ENCODE measurements around the gene MXRA8.

MXRA8 gene

DNA sequence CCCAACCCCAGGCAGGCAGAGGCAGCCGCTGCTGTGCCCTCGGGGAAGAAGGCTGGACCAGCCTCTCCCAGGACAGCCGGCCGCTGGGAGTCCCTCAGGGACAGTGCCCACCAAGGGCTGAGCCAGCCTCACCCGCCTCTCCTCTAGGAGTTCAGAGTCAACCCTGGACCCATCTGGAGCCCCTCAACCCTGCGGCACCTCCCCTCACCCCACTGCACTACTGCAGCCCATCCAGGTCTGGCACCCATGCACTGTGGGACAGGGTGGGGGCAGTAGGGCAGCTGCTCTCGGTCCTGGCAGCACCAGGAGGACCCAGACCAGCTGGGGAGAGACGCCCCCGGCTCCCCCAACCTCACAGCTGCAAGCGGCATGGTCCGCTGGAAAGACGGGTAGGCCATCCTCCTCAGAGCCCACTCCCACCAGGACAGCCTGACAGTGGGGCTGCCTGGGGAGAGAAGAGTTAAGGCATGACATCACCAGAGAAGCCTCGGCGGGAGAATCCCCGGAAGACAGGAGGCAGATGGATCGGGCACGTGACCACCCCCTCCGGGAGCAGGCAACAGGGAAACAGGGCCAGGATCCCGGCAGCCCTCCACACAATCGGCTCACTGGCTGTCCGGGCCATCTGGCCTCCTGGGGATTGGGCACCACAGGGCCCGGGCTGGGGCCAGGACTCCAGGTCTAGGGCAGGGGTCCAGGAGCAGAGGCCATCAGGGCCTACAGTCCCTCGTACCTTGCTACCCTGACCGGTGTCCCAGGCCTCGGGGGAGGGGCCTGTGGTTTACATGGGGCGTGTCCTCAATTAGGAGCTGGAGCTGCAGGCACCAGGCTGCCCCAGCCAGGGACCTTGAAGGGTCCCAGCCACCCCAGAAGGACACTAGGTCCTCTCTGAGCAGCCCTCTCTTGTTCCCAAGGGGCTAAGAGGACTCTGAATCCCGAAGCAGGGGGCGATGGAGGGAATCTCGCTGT, 53.7 kb downstream of the MXRA8 start:
- H3K27ac ChIP-seq (ENCODE audit: low read depth, low read length): peak overlapping the region; percentile 55
- H4K20me1 ChIP-seq (ENCODE audit: control insufficient read depth, insufficient read depth, low read depth, low read length): no peaks in the 10 kb centered on the region

GRCh38 chr1:1303736-1304135, 54.6 kb downstream of the MXRA8 start:
- no peak overlapping the region for H3K27ac ChIP-seq (ENCODE audit: low read depth, low read length)
- H3F3A ChIP-seq (ENCODE audit: control insufficient read depth, insufficient read depth): no peaks in the 10 kb centered on the region
- no peak for TF ChIP-seq EZH2phosphoT487 (IDR thresholded peaks at IDR 0.05; ENCODE audit: borderline replicate concordance, low read length)
- TF ChIP-seq, protein P1, sequence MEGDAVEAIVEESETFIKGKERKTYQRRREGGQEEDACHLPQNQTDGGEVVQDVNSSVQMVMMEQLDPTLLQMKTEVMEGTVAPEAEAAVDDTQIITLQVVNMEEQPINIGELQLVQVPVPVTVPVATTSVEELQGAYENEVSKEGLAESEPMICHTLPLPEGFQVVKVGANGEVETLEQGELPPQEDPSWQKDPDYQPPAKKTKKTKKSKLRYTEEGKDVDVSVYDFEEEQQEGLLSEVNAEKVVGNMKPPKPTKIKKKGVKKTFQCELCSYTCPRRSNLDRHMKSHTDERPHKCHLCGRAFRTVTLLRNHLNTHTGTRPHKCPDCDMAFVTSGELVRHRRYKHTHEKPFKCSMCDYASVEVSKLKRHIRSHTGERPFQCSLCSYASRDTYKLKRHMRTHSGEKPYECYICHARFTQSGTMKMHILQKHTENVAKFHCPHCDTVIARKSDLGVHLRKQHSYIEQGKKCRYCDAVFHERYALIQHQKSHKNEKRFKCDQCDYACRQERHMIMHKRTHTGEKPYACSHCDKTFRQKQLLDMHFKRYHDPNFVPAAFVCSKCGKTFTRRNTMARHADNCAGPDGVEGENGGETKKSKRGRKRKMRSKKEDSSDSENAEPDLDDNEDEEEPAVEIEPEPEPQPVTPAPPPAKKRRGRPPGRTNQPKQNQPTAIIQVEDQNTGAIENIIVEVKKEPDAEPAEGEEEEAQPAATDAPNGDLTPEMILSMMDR (IDR thresholded peaks at IDR 0.05; ENCODE audit: low read depth, low read length, poor library complexity, severe bottlenecking): no peak
- no peaks in the 10 kb centered on the region for H3K27me3 ChIP-seq (ENCODE audit: control insufficient read depth, low read length)
- no peak overlapping the region for H3K4me3 ChIP-seq (ENCODE audit: low read length)
- peaks cover 22% of the 10 kb centered on the region for H3K79me2 ChIP-seq (ENCODE audit: control insufficient read depth, low read length)
- H3K4me1 ChIP-seq (ENCODE audit: control insufficient read depth, low read length): peaks cover 27% of the 10 kb centered on the region
- H3K4me2 ChIP-seq (ENCODE audit: low read length): no peak overlapping the region
- no peaks in the 10 kb centered on the region for H3K36me3 ChIP-seq (ENCODE audit: control insufficient read depth, low read length)
- H3K9me3 ChIP-seq (ENCODE audit: control insufficient read depth, insufficient read depth, low read length): no peaks in the 10 kb centered on the region
- no peaks in the 10 kb centered on the region for H3K9me2 ChIP-seq (replicated peaks; ENCODE audit: control insufficient read depth, low read length)
- no peaks in the 10 kb centered on the region for H4K20me1 ChIP-seq (ENCODE audit: control insufficient read depth, insufficient read depth, low read depth, low read length)

More for the DNA sequence above, 53.7 kb downstream of the MXRA8 start:
- H3F3A ChIP-seq (ENCODE audit: control insufficient read depth, insufficient read depth): no peaks in the 10 kb centered on the region
- peaks cover 31% of the 10 kb centered on the region for H3K4me1 ChIP-seq (ENCODE audit: control insufficient read depth, low read length)
- H3K36me3 ChIP-seq (ENCODE audit: control insufficient read depth, low read length): peaks cover 4% of the 10 kb centered on the region
- no peaks in the 10 kb centered on the region for H3K9me3 ChIP-seq (ENCODE audit: control insufficient read depth, insufficient read depth, low read length)
- TF ChIP-seq, protein P1 (IDR thresholded peaks at IDR 0.05; ENCODE audit: low read depth, low read length, poor library complexity, severe bottlenecking): no peak
- no peak for TF ChIP-seq EZH2phosphoT487 (IDR thresholded peaks at IDR 0.05; ENCODE audit: borderline replicate concordance, low read length)
- peaks cover 31% of the 10 kb centered on the region for H3K79me2 ChIP-seq (ENCODE audit: control insufficient read depth, low read length)
- no peaks in the 10 kb centered on the region for H3K9me2 ChIP-seq (replicated peaks; ENCODE audit: control insufficient read depth, low read length)
- H3K4me2 ChIP-seq (ENCODE audit: low read length): peak overlapping the region; percentile 84
- H3K4me3 ChIP-seq (ENCODE audit: low read length): peak overlapping the region; percentile 79
- no peaks in the 10 kb centered on the region for H3K27me3 ChIP-seq (ENCODE audit: control insufficient read depth, low read length)

DNA sequence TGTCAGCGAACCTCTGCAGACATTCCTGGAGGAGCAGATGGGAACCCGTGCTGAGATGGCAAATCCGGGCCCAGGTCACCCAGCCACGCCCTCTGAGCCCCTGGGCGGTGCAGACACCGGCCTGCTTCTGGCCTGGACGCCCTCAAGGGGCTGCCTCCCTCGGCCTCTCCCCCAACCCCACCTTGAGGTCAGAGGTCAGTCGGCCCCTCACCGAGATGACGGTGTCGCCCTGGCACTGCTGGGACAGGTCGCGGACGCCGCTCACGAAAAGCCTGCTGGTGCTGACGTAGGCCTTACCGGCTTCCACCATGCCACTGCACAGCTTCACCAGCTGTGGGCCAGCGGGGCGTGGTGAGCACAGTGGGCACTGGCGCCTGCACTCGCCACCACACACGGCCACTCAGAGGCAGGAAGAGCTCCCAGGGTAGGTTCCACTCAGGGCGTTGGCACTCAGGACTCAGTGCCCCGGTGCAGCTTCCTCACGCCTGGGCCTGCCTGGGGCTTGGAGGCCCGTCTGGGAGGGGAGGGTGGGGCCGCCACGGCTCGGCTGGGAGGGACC, 55.3 kb downstream of the MXRA8 start:
- Histone ChIP-seq H3K36me3 (ENCODE audit: control insufficient read depth, low read length) (no peaks in the 10 kb centered on the region), H3K27ac (ENCODE audit: low read depth, low read length) (no peak overlapping the region), H3K27me3 (ENCODE audit: control insufficient read depth, low read length) (no peaks in the 10 kb centered on the region), H3K9me2 (replicated peaks; ENCODE audit: control insufficient read depth, low read length) (no peaks in the 10 kb centered on the region), H3K4me2 (ENCODE audit: low read length) (no peak overlapping the region), H3K4me3 (ENCODE audit: low read length) (no peak overlapping the region), H3K79me2 (ENCODE audit: control insufficient read depth, low read length) (peaks cover 20% of the 10 kb centered on the region), H3F3A (ENCODE audit: control insufficient read depth, insufficient read depth) (no peaks in the 10 kb centered on the region), H3K4me1 (ENCODE audit: control insufficient read depth, low read length) (peaks cover 27% of the 10 kb centered on the region), H4K20me1 (ENCODE audit: control insufficient read depth, insufficient read depth, low read depth, low read length) (no peaks in the 10 kb centered on the region), H3K9me3 (ENCODE audit: control insufficient read depth, insufficient read depth, low read length) (no peaks in the 10 kb centered on the region)
- TF ChIP-seq EZH2phosphoT487 (IDR thresholded peaks at IDR 0.05; ENCODE audit: borderline replicate concordance, low read length): no peak
- TF ChIP-seq, protein P1 (IDR thresholded peaks at IDR 0.05; ENCODE audit: low read depth, low read length, poor library complexity, severe bottlenecking): no peak

All from DOHH2 (cell line).